MCF 10A (cell line): ENCODE results near the gene GJB5. TPM values are rescaled to one million over a fixed set of nuclear protein-coding genes. Genes with fewer than 3 reads are reported as not detected.

Experiments used
- BruUV-seq: library from RNA; stranded (reverse); fragments of 400-500 nt; replicated peaks from 2 replicates; lab custom pipeline; 2021; lab: Mats Ljungman, UMichigan
- CTCF ChIA-PET: fragments of 300-600 bp; sonication (Branson Sonifier 250); formaldehyde crosslinking; extraction: SDS; loops from one replicate; lab custom pipeline; 2021; ENCODE audit warnings: antibody characterized with exemption, inconsistent platforms; lab: Yijun Ruan, JAX
- POLR2A ChIA-PET: fragments of 300-600, 350-650 bp; sonication (Branson Sonifier 250); formaldehyde crosslinking; extraction: SDS; loops from one replicate; lab custom pipeline; 2020; ENCODE audit warnings: antibody characterized with exemption, inconsistent platforms; lab: Yijun Ruan, JAX
- DNase-seq: peaks from one replicate; pipeline ENCODE4 v3.0.0-alpha.2; 2018; ENCODE audit not compliant: unreplicated experiment
- H3K27ac Mint-ChIP-seq: one replicate; pipeline ENCODE4 v1.8.0; 2022; ENCODE audit warnings: mild to moderate bottlenecking, low read depth, mixed read lengths; ENCODE audit not compliant: unreplicated experiment
- H3K27me3 Mint-ChIP-seq: one replicate; pipeline ENCODE4 v1.8.0; 2022; ENCODE audit warnings: mixed read lengths; ENCODE audit not compliant: insufficient read depth, unreplicated experiment
- H3K36me3 Mint-ChIP-seq: one replicate; pipeline ENCODE4 v1.8.0; 2022; ENCODE audit warnings: mild to moderate bottlenecking, moderate library complexity, mixed read lengths; ENCODE audit not compliant: insufficient read depth, unreplicated experiment
- H3K4me1 Mint-ChIP-seq: one replicate; pipeline ENCODE4 v1.8.0; 2022; ENCODE audit warnings: mixed read lengths; ENCODE audit not compliant: insufficient read depth, unreplicated experiment
- H3K4me3 Mint-ChIP-seq: one replicate; pipeline ENCODE4 v1.8.0; 2022; ENCODE audit warnings: mild to moderate bottlenecking, moderate library complexity, mixed read lengths; ENCODE audit not compliant: unreplicated experiment
- H3K9me3 Mint-ChIP-seq: one replicate; pipeline ENCODE4 v1.8.0; 2022; ENCODE audit warnings: mixed read lengths; ENCODE audit not compliant: unreplicated experiment
- intact Hi-C: fragments of 100-400 bp; cut with micrococcal nuclease; formaldehyde crosslinking; loops from 2 replicates; pipeline ENCODE4 v1.14.1; 2022
- total RNA-seq: library from RNA; stranded (reverse); gene quantifications from 2 replicates; pipeline ENCODE4 v1.2.3, GENCODE V29; 2022
- TF ChIP-seq, protein P1 (sequence below): fragments of 200-600 bp; IDR thresholded peaks from one replicate; pipeline ENCODE4 v1.8.0; 2022; ENCODE audit warnings: antibody characterized with exemption, mild to moderate bottlenecking; ENCODE audit not compliant: unreplicated experiment

GJB5 gene
- total RNA-seq, 1 experiment from 2014 or later, result 33.2 TPM

DNA sequence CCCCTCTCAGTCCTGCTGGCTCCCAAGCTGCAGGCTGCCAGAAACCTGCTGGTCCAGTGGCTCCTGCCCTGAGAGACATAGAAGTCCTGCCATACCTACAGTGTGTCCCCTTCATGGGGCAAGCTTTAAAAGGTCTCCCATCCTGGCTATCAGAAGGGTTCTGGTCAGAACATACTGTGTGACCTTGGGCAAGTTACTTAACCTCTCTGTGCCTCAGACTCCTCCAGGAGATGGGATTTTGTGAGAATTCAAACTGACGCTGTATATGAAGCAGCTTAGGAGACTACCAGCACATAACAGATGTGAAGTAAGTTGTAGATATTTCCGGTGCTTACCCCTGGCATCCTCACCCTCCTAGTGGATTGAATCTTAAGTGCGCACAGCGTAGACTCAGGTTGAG is 8.7 kb upstream of the GJB5 start:
- TF ChIP-seq, protein P1, sequence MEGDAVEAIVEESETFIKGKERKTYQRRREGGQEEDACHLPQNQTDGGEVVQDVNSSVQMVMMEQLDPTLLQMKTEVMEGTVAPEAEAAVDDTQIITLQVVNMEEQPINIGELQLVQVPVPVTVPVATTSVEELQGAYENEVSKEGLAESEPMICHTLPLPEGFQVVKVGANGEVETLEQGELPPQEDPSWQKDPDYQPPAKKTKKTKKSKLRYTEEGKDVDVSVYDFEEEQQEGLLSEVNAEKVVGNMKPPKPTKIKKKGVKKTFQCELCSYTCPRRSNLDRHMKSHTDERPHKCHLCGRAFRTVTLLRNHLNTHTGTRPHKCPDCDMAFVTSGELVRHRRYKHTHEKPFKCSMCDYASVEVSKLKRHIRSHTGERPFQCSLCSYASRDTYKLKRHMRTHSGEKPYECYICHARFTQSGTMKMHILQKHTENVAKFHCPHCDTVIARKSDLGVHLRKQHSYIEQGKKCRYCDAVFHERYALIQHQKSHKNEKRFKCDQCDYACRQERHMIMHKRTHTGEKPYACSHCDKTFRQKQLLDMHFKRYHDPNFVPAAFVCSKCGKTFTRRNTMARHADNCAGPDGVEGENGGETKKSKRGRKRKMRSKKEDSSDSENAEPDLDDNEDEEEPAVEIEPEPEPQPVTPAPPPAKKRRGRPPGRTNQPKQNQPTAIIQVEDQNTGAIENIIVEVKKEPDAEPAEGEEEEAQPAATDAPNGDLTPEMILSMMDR, result no peak
- intact Hi-C loops, result no loop called here
- no peaks in the 10 kb centered on the region for H3K27me3 Mint-ChIP-seq
- no peak overlapping the region for H3K27ac Mint-ChIP-seq
- ChIA-PET POLR2A (interaction anchor here (1.4 kb wide), 1 partner anchor 9 kb away, joined by 8 read pairs; the partner anchor contains the start of gene GJB5), CTCF (interaction anchor here (0.6 to 6.1 kb wide), 7 partner anchors 11 to 1113 kb away, joined by 3 to 53 read pairs (median 3); no protein-coding TSS in a partner anchor)
- no peaks in the 10 kb centered on the region for H3K36me3 Mint-ChIP-seq
- no peaks in the 10 kb centered on the region for H3K9me3 Mint-ChIP-seq
- no peak overlapping the region for H3K4me3 Mint-ChIP-seq
- H3K4me1 Mint-ChIP-seq, result no peaks in the 10 kb centered on the region
- BruUV-seq, result no TSS peak
- DNase-seq, result no peak

DNA sequence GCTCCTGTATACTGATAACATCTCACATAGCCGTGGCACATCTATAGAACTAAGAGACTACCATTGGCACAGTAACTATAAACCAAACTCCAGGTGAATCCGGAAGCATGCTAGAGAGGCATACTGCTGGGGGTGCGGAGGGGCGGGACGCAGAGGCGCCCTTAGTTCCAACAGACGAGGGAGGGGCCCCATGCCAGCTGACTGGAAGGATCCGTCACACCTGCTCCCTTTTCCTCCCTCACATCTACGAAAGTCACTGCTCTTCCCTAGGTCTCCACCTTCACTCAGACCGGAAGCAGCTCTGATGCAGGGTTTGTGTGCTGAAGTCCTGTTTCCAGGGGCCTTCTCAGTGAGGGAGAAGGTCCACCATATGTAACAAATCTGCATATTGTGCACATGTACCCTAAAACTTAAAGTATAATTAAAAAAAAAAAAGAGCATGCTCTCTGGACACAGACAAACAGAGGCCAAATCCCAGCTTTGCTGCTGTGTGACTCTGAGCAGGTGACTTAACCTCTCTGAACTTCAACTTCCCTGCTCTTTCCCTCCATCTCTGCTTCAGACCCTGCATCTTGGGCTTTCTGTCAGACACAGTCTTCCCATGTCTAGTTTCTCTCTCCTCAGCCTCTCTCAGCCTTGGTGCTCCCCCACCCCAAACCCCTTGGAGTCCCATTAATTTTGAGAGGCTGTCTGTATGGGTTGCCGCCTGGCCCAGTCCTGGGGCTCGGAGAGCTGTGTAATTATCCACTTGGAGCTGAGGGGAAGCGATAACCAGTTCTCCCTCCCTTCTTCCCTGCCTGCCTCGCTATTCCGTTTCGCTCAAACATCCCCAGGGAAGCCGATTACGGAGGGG is 7.8 kb upstream of the GJB5 start:
- DNase-seq, result no peak
- Mint-ChIP-seq H3K4me1 (no peaks in the 10 kb centered on the region), H3K27me3 (no peaks in the 10 kb centered on the region), H3K27ac (no peak overlapping the region), H3K36me3 (no peaks in the 10 kb centered on the region), H3K9me3 (no peaks in the 10 kb centered on the region), H3K4me3 (no peak overlapping the region)
- BruUV-seq, result no TSS peak
- TF ChIP-seq, protein P1, result no peak
- ChIA-PET CTCF (interaction anchor here (0.5 to 6.1 kb wide), 7 partner anchors 12 to 1137 kb away, joined by 3 to 53 read pairs (median 3); no protein-coding TSS in a partner anchor), POLR2A (interaction anchor here (1.4 kb wide), 1 partner anchor 8 kb away, joined by 8 read pairs; the partner anchor contains the start of gene GJB5)
- intact Hi-C loops, result no loop called here

DNA sequence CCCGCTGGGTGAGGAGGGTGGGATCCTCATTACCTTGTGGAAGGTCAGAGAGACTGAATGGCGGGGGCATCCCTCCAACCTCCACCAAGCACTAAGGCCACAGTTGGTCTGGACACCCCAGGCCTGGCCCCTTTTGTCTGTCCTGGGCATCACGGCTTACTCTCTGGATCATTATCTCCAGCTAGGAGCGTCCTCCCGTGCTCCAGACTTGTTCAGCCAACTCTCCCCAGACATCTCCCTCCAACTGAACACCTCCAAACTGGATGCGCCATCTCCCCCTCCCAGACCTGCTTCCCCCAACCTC is 7.3 kb upstream of the GJB5 start:
- TF ChIP-seq, protein P1, result no peak
- Mint-ChIP-seq H3K4me1 (no peaks in the 10 kb centered on the region), H3K27ac (no peak overlapping the region), H3K9me3 (no peaks in the 10 kb centered on the region), H3K4me3 (no peak overlapping the region), H3K27me3 (no peaks in the 10 kb centered on the region), H3K36me3 (no peaks in the 10 kb centered on the region)
- ChIA-PET POLR2A (interaction anchor here (1.4 kb wide), 1 partner anchor 7 kb away, joined by 8 read pairs; the partner anchor contains the start of gene GJB5), CTCF (interaction anchor here (0.5 kb wide), 1 partner anchor 629 kb away, joined by 3 read pairs; no protein-coding TSS in a partner anchor)
- DNase-seq, result no peak
- no TSS peak for BruUV-seq
- intact Hi-C loops, result no loop called here

DNA sequence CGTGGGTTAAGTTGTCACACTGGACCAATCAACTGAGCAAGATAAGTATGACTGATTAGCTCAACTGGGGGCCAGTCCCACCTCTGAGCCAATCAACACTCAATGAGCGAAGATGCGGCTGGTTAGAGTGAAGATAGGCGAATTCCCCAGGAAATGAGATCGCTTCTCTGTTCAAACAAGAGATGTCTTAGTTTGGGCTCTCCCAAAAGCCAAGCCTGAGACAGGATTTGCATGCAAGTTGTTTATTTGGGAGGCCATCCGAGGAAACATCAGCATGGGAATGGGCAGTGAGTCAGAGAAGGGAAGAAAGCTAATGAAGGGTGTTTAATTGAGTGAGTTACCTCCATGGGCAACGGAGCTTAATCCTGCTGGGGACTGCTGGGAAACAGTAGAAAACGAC is 4.9 kb upstream of the GJB5 start:
- H3K27ac Mint-ChIP-seq, result no peak overlapping the region
- BruUV-seq, result no TSS peak
- CTCF ChIA-PET, result interaction anchor here (1.5 to 8.9 kb wide), 3 partner anchors 9 to 1117 kb away, joined by 4 to 82 read pairs (median 8); no protein-coding TSS in a partner anchor

More for the DNA sequence above, 4.9 kb upstream of the GJB5 start:
- Mint-ChIP-seq H3K27me3 (no peaks in the 10 kb centered on the region), H3K36me3 (no peaks in the 10 kb centered on the region), H3K9me3 (peaks cover 9% of the 10 kb centered on the region), H3K4me1 (peaks cover 8% of the 10 kb centered on the region), H3K4me3 (no peak overlapping the region)
- intact Hi-C loops, result no loop called here
- POLR2A ChIA-PET, result no interaction called here
- no peak for DNase-seq
- TF ChIP-seq, protein P1, result no peak
